NOMO-1 (cell line): Measurements from ENCODE around the gene PITPNM2.
"Not testable (repeated sequence)": the region's sequence is repeated elsewhere in the genome, so short reads cannot be mapped to it uniquely, and the experiment has no call there.

ENCODE experiments used
- DNase-seq, 2 experiments: peaks; one replicate each; lab custom pipeline; 2025; ENCODE audit not compliant: unreplicated experiment in 2 of 2; lab: John Stamatoyannopoulos, UW

PITPNM2 gene

DNA sequence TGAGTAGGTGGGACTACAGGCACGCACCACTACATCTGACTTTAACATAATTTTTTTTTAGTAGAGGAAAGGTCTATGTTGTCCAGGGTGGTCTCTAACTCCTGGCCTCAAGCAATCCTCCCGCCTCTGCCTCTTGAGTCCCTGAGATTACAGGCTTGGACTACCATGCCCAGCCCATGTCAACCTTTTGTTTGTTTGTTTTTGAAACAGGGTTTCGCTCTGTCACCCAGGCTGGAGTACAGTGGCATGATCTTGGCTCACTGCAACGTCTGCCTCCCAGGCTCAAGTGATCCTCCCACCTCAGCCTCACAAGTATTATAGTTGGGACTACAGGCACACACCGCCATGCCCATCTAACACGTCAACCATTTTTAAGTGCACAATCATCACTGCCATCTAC, 29.2 kb downstream of the PITPNM2 start:
- DNase-seq: no peak

DNA sequence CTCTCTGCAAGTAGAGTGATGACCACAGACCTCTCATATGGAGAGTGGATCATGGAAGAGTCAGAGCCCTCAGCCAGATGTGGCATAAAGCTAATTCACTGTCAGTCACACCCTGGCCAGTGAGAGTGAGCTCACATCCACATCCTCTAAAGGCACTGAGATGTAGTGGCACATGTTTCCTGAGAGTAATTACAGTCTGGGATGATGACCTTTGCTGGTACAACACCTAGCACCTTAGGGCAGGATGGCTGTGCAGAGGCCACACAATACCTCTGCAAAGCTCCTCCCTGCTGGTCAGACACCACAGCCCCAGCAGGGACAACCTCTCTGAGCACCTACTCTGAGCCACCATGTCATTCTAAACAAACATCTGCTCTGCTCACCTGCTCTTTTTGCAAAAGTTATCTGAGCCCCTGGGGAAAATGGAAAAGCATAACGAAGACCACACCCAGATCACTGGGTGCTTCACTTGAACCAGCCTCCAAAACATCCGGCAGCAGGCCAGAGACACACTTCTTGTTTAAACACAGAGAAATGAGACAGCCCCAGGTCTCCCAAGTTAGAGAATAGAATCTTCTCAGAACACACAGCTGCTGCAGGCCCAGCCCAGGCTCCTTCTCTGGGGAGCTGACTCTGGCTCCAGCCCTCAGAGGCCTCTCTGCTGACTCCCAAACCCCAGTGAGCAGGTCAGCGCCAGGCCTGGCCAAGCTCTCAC, 30.3 kb downstream of the PITPNM2 start:
- no peak for DNase-seq

DNA sequence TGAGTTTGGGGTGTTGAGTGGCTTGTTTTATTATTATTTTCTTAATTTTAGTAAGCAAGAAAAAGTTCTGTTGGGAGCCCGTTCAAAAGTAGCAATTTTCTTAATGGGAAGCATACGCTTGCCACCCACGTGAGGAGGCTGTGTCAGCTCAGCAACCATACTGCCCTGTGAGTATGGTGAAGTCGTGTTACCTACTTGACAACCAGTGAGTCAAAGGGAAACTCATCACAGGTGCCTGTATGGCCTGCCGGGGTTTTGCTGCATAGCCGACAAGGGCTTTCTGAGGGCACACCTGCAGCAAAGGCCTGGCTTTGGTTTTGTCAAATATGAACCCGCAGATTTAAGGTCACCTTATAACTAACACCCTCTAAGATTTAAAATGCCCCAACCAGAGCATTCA, 31.1 kb downstream of the PITPNM2 start:
- no peak for DNase-seq

DNA sequence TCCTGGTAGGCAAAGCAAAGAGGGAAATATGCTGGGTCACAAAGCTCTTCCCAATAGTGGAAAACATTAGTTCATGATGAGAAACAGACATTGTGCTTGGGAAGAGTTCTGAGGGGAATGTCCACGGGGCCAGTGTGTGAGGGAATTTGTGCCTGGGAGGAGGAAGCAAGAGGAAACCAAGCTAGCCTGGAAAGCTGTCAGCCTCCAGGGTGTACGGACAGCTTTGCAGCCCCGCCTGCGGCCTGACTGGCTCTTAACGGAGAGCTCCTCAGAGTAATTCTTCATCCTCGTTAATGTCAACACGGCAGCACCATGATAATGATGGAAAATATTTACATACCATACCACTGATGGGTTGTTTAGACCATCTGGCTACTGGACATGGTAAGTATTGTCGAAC, 32.4 kb downstream of the PITPNM2 start:
- no peak for DNase-seq

DNA sequence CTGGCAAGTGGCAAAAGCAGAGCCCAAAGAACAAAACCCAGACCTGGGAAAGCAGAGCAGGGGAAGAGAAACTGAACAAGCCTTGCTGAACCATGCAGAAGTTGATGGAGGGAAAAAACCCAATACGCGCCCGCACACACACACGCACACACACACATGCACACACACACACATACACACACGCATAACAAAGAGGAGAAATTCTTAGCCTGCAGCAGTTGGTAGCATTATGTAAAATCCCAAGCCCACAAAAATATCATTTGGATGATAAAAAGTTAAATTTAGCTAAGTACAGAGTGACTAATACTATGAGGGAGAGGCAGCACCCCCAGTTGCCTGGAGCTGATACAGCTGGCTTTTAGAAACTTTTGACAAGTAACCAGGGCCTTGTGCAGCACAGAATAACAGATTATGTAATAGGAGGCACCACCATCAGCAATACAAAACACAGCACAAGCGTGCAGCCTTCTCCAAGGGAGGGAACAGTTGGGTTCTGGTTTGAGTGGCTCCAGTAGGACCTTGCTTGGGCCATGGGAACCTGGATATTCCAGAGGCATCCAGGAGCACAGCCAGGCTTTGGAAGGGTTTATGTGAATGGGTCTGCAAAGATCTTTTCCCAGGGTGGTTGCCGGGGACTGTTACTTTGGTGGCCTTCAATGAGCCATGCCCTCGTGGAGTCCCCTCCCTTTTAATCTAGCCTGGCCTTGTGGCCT, 35.3 kb downstream of the PITPNM2 start:
- peak; percentile 62 to 70 for DNase-seq

DNA sequence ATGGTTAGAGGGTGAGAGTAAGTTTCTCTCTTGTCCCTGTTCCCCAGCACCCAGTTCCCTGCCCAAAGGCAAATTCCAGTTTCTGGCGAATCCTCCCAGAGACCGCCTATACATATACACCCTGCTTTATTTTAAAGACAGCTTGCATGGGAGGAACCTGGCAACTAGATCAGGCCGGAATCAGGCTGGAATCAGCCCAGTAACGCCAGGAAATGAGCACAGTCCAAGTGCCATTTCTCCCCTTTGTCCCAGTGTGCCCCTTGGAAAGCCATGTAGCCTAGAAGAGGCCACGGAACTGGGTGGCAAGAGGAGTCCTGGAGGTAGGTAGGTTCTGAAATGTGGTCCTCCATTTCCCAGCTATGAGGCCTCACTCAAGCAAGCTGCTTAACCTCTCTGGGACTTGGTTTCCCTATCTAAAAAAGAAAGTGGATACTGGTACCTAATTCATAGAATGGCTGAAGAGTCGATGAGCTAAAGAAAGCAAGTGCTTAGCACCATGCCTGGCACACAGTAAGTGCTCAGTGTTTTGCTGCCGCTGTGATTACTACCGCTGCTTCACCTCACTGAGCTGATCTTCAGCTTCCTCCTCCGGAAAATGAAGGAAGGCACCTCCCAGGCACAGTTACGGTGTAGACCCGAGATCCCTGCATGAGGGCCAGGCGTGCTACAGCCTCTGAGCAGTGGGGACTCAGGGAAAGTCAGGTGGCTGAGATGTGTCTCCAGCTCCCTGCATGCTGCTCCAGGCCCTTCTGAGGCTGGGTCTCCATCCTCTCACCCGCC, 36.4 kb downstream of the PITPNM2 start:
- DNase-seq: no peak

DNA sequence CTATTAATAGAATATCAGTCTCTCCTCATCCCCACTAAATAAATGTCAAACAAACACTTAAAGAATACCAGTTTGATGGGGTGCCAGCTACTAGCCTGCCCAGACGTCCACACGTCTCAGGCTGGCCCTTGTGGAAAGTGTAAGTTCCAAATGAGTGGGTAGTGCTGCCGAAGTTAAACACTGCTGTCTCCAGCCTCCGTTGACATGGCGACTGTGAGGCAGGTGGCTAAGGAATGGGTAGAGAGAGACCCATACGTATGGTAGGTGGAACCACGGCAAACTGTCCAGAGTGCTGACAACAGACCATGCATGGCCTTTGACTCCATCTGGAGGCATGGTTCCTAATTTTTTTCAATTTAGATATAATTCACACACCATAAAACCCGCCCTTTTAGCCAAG, 37.9 kb downstream of the PITPNM2 start:
- no peak for DNase-seq

DNA sequence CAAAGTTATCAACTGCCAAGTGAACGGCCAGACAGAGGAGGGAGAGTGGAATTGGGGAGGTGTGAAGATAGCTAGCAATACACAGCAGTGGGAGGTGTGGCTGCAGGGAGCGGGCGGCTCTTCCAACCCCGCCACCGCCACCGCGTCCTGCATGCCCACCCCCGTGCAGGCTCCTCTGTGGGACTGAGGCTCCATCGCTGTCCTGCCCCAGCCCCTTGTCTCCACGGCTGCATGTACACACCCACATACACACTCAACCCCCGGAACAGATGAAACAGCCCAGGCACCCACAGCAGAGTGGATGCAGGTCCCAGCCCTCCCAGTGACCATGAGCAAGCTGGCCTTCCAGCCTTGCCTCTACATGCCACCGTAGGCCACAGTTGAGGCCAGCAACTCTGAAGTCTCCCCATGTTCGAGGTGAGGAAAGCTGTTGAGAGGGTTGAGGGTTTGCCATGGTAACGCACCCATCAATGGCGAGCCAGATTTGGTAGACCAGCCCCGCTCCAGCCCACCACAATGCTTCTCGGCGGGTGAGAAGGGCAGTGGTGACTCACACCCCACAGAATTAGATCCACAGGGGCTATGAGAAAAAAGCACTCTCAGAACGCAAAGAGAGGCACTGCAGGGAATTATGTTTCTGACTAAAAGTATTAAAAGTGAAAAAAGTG, 39.3 kb downstream of the PITPNM2 start:
- DNase-seq: no peak

DNA sequence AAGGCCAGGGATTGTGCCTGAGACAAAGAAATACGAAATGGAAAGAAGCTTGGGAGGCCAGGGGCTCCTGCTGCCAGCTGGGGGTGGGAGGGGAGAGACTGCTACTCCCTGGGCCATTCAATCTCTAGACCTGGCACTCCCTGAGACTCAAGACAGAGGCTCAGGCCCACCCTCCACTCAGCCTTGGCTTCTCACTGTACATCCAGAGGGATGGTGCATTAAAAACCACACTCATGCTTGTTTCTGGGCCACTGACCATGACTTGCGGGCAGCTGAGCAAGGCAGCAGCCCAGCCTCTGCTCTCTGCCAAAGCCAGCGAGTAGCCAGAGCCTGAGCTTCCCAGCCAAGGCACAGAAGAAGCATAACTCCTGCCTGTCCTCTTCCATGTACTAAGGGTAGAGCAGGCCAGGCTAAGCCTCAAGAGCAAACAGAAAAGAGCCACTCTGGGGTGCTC, 41.5 kb downstream of the PITPNM2 start:
- DNase-seq: no peak

DNA sequence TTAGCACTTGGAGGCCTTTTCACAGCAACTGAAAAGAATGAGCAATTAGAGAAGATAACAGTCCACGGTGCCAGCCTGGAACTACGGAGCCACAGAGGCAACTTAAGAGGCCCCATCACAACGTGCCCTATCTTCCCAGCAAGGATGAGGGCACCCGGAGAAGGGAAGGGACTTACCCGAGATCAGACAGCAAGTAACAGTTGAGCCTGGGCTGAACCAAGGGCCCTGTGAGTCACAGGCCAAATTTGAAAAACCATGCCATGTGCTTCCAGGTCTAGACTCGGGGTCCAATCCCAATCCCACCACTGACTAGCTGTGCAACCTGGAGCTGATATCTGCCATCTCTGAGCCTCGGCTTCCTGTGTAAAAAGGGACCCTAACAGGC, 42.2 kb downstream of the PITPNM2 start:
- no peak for DNase-seq

DNA sequence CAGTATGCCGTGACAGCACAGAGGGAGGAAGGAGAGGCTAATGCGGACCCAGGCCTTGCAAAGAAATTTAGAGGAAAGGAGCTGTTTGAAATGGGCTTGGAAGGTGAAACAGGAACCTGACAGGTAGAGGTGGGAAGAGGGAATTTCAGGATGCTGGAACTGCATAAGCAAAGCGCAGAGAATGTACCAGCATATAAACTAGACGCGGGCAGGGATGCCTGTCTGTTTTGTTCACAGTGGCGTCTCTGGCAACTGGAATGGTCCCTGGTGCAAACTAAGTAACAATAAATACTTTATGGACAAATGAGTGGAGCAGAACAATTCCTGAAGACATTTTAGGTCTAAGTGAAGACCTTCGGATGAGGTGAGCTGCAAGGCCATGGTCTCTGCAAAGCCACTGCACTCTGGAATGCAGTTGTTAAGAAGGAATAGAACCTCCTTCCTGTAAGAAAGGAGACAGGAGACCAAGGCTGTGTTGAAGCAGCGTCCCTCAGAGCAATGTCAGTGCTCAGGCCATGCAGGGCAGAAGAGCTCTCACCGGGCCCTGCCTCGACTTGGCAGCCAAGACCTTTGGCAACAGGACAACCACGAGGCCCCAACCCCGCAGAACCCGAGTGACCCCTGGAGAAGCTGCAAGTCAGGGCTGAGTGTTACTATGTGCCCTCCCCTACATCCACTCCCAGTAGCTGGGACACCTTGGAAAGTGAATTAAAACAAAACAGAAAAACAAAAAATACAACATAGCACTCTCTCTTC, 42.8 kb downstream of the PITPNM2 start:
- DNase-seq: no peak

DNA sequence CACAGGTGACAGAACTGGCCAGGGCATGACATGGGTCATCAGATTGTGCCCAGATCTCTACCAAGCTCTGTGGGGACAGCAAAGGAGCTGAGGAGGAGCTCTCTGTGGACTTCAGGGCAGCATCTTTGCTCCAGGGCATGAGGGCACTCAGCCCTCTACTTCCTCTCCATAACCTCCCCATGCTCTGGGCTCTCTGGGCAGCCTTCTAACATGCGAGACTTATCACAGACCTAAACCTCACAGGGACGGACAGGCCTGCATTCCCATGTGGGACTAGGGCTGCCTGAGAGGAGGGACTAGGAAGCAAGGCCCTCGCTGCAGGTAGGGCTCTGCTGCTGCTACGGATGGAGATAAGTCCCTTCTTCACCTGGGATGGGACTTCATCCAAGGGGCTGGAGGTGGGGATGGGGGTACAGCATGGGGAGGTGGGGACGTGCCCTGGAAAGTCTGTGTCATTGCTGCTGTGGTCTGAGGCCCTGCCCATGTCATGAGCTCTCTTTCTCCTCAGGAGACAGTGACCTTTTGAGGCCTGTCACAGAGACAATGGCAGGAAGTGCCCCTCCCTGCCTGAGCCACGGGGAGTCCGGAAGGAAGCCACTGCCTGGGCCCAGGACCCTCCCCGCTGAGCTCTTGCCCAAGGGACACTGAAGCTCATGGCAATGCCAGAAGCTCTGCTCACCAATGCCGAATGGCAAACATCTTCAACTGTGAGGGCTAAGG, 44.1 kb downstream of the PITPNM2 start:
- DNase-seq: peak; percentile 67 to 69

DNA sequence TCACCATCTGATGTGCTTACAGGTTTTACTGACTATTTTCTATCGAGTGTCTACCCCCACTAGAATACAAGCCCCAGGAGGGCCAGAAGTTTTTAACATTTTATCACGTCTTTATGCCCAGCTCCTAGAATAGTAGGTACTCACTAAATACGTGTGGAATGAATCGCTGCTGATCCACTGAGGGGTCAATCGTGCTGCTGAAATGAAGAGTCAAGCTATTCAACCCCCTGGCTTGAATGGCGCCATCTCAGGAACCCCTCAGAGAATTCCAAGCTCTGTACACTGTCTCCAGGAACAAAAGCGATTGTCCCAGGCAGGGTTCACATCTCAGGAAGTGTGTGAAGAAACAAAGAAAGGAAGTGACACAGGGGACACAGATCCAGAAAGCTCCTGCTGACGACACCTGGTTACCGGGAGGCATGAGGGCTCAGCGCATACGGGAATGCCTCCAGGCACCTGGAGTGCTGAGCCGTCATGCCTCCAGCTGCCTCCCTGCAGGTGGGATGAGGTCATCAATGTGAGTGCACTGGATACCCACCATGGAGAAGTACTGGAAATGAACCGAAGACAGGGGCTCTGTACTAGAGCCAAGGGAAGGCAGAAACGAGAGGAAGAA, 45.6 kb downstream of the PITPNM2 start:
- DNase-seq: no peak

DNA sequence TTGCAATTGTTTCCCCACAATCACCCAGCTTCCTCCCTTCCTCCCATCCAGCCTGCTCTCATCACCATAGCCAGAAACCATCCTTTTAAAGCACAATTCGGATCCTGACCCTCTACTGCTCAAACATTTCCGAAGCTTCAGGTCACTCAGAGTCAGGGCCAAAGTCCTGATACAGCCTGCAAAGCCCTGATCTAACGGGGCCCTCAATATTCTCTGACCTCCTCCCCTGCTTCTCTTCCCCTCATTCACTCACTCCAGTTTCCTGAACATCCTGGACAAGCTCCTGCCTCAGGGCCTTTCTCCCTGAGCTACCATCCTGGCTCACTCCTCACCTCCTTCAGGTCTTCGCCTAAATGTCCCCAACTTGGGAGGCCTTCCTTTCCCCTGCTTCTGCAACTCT, 46.1 kb downstream of the PITPNM2 start:
- no peak for DNase-seq

DNA sequence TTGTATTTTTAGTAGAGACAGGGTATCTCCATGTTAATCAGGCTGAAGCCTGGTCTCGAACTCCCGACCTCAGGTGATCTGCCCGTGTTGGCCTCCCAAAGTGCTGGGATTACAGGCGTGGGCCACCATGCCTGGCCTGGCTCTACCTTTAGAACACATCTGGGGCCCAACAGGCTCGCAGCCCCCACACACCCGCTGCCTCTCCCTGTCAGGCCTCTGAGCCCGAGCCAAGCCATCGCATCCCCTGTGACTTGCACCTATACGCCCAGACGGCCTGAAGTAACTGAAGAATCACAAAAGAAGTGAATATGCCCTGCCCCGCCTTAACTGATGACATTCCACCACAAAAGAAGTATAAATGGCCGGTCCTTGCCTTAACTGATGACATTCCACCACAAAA, 46.8 kb downstream of the PITPNM2 start:
- DNase-seq: not testable (repeated sequence)

DNA sequence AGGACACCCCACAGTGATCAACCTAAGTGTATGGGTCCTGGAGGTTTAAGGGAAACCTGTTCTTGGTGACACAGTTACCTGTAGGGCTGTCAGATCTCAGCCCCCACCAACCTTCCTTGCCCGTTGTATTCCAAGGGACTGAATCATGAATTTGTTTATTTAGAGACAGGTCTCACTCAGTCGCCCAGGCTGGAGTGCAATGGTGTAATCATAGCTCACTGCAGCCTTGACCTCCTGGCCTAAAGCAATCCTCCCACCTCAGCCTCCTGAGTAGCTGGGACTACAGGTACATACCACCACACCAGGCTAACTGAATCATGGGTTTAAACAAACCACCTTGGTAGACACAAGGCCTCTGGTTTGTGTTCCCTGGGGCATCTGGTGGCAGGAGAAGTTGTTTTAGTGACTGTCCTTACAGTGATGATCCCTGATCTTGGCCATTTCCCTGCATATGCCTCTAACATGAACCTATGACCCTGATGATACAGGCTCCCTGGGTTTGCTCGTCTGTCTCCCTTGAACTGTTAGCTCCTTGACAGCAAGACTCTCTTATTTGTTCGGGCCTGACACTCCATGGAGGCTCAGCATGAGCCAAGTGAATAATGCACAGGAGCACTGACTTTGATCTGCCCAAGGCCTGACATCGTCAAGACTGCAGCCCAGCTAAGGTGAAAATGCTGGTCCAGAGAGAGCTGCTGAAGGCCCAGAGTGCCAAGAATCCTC, 47.9 kb downstream of the PITPNM2 start:
- DNase-seq: no peak

DNA sequence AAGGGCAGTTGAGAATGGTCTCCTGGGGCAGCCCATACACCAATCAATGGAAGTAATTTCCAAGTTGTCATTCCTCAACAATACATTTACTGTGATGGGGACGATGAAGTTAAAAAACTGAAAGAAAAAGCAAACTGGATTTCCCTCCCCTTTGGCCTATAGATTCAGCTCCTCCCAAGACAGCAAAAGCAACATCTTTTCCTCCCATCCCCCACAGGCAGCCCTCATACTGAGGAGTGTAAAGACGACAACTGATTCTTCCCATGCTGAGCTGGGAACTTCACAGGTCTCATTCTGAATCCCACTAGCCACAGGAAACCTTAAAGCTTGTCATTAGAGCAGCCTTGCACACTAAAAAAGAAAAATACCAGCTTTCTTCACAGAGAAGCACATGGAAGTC, 48.5 kb downstream of the PITPNM2 start:
- DNase-seq: no peak

DNA sequence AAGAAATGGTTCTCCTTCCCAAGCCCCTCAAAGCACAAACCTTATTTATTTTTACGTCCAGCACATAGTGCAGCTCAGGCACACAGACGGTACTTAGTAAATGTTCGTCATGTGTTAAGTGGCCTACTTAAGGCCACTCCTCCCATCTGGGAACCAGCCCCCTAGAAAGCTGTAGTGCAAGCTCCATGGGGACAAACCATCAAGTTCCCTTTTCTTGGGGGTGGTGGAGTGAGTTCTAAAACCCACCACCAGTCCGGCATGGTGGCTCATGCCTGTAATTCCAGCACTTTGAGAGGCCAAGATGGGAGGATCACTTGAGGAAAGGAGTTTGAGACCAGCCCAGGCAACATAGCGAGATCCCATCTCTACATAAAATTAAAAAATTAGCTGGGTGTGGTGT, 49.4 kb downstream of the PITPNM2 start:
- no peak for DNase-seq
